ENCODE data around the gene MORF4L1. TPM values are rescaled to one million over a fixed set of nuclear protein-coding genes. Genes with fewer than 3 reads are reported as not detected.

MORF4L1 gene
- total RNA-seq, 1 experiment from 2014 or later, result 360 TPM

DNA sequence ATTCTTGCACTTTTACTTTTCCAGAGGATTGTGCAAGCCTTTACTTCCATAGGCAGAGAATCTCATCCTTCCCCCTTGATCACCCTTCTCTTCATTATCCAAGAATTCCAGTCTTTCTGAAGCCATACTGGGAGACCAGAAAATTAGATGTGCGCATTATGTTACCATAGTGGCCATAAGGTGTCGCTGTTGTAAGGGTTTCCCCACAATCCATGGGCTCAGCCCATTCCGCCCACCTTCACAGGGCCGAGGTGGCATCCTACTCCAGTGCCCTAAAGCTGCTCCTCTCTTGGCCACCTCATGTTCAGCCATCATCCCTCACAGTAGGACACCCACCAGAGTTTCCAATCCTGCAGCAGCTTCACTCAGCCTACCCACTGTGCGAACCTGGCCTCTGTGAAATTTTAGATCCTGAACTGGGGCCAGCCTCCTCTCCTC is 37.1 kb downstream of the MORF4L1 start:
- no peak for TF ChIP-seq TCF7L2 (IDR thresholded peaks at IDR 0.05; ENCODE audit: low read depth, low read length)
- TF ChIP-seq, protein P1, sequence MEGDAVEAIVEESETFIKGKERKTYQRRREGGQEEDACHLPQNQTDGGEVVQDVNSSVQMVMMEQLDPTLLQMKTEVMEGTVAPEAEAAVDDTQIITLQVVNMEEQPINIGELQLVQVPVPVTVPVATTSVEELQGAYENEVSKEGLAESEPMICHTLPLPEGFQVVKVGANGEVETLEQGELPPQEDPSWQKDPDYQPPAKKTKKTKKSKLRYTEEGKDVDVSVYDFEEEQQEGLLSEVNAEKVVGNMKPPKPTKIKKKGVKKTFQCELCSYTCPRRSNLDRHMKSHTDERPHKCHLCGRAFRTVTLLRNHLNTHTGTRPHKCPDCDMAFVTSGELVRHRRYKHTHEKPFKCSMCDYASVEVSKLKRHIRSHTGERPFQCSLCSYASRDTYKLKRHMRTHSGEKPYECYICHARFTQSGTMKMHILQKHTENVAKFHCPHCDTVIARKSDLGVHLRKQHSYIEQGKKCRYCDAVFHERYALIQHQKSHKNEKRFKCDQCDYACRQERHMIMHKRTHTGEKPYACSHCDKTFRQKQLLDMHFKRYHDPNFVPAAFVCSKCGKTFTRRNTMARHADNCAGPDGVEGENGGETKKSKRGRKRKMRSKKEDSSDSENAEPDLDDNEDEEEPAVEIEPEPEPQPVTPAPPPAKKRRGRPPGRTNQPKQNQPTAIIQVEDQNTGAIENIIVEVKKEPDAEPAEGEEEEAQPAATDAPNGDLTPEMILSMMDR (IDR thresholded peaks at IDR 0.05), result peak; percentile 86
- Histone ChIP-seq H3K9me3 (ENCODE audit: control insufficient read depth, insufficient read depth, low read depth, low read length) (no peaks in the 10 kb centered on the region), H3K4me3 (ENCODE audit: low read depth in 2 of 2, low read length in 2 of 2) (no peak overlapping the region), H3K27me3 (ENCODE audit: control insufficient read depth, insufficient read depth, low read length) (no peaks in the 10 kb centered on the region), H3K36me3 (ENCODE audit: control insufficient read depth, insufficient read depth, low read length) (peaks cover 19% of the 10 kb centered on the region), H3K27ac (ENCODE audit: low read length) (no peak overlapping the region), H3K4me1 (ENCODE audit: control insufficient read depth, insufficient read depth, low read length) (peaks cover 3% of the 10 kb centered on the region; the same call in 1 of the 2 replicates)
- ChIA-PET CTCF (no interaction called here), POLR2A (no interaction called here)
- in situ Hi-C loops (cut with HindIII; ENCODE audit: low pct_unique_long_range_greater_than_20kb, low sequenced_read_pairs) (no loop called here), intact Hi-C loops (cut with micrococcal nuclease; ENCODE audit: unreplicated experiment) (loop anchor here (5.0 to 10.0 kb wide), 2 partner anchors 65 to 272 kb away; no protein-coding TSS in a partner anchor)
- no TSS peak for BruUV-seq (replicated peaks)
- no peak for DNase-seq (ENCODE audit: low read depth, low spot score)
- peak; percentile 80 for ATAC-seq

DNA sequence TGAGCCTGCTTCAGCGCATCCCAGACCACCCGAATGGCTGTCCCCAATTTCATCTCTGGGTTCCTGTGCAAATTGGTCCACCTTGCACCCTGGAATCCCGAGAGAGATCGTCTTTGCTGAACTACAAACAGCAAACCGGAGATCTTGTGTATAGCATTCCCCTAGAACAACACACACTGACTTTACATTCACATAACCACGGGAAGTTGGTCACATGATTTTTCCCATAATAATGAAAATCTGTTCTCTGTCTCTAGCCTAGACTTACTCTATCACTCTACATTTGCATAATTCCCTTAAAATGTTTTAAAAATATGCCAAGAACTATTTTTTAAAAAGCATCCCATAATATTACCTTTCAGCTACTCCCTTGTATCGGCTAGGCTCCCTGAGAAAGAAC is 37.6 kb downstream of the MORF4L1 start:
- ChIA-PET POLR2A (no interaction called here), CTCF (interaction anchor here (1.2 kb wide), 1 partner anchor 21 kb away, joined by 4 read pairs; no protein-coding TSS in a partner anchor)

More for the DNA sequence above, 37.6 kb downstream of the MORF4L1 start:
- H3K4me3 ChIP-seq (ENCODE audit: low read depth in 2 of 2, low read length in 2 of 2), result no peak overlapping the region
- H3K9me3 ChIP-seq (ENCODE audit: control insufficient read depth, insufficient read depth, low read depth, low read length), result no peaks in the 10 kb centered on the region
- H3K4me1 ChIP-seq (ENCODE audit: control insufficient read depth, insufficient read depth, low read length), result peaks cover 3% of the 10 kb centered on the region; the same call in 1 of the 2 replicates
- H3K27me3 ChIP-seq (ENCODE audit: control insufficient read depth, insufficient read depth, low read length), result no peaks in the 10 kb centered on the region
- no peak for ATAC-seq
- 0 out of 2 replicates have a peak overlapping the region, but pooled peaks have one; percentile 41 for H3K27ac ChIP-seq (ENCODE audit: low read length)
- BruUV-seq (replicated peaks), result no TSS peak
- no peak for DNase-seq (ENCODE audit: low read depth, low spot score)
- intact Hi-C loops (cut with micrococcal nuclease; ENCODE audit: unreplicated experiment), result loop anchor here (5.0 to 10.0 kb wide), 2 partner anchors 65 to 272 kb away; no protein-coding TSS in a partner anchor
- in situ Hi-C loops (cut with HindIII; ENCODE audit: low pct_unique_long_range_greater_than_20kb, low sequenced_read_pairs), result no loop called here
- peaks cover 15% of the 10 kb centered on the region for H3K36me3 ChIP-seq (ENCODE audit: control insufficient read depth, insufficient read depth, low read length)
- TF ChIP-seq, protein P1 (IDR thresholded peaks at IDR 0.05), result no peak
- TF ChIP-seq, protein P2, sequence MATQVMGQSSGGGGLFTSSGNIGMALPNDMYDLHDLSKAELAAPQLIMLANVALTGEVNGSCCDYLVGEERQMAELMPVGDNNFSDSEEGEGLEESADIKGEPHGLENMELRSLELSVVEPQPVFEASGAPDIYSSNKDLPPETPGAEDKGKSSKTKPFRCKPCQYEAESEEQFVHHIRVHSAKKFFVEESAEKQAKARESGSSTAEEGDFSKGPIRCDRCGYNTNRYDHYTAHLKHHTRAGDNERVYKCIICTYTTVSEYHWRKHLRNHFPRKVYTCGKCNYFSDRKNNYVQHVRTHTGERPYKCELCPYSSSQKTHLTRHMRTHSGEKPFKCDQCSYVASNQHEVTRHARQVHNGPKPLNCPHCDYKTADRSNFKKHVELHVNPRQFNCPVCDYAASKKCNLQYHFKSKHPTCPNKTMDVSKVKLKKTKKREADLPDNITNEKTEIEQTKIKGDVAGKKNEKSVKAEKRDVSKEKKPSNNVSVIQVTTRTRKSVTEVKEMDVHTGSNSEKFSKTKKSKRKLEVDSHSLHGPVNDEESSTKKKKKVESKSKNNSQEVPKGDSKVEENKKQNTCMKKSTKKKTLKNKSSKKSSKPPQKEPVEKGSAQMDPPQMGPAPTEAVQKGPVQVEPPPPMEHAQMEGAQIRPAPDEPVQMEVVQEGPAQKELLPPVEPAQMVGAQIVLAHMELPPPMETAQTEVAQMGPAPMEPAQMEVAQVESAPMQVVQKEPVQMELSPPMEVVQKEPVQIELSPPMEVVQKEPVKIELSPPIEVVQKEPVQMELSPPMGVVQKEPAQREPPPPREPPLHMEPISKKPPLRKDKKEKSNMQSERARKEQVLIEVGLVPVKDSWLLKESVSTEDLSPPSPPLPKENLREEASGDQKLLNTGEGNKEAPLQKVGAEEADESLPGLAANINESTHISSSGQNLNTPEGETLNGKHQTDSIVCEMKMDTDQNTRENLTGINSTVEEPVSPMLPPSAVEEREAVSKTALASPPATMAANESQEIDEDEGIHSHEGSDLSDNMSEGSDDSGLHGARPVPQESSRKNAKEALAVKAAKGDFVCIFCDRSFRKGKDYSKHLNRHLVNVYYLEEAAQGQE (IDR thresholded peaks at IDR 0.05; ENCODE audit: insufficient read depth in 1 of 2, low read depth in 2 of 2, low read length in 1 of 2), result no peak
- TF ChIP-seq POLR2AphosphoS5 (IDR thresholded peaks at IDR 0.05; ENCODE audit: low read depth, low read length), result no peak
- no peak for TF ChIP-seq SIN3A (IDR thresholded peaks at IDR 0.05; ENCODE audit: borderline replicate concordance, insufficient read depth, low read depth, low read length)
- TF ChIP-seq TCF7L2 (IDR thresholded peaks at IDR 0.05; ENCODE audit: low read depth, low read length), result no peak

All from Panc1 (cell line).